HepG2 (cell line): ENCODE results near the gene FCN1. TPM values are rescaled to one million over a fixed set of nuclear protein-coding genes. Genes with fewer than 3 reads are reported as not detected.

ENCODE experiments used
- ATAC-seq: fragments of 200-7000 bp; cut with Tn5 transposase; 3 replicates; pipeline ENCODE4 v1.9.1; 2020; ENCODE audit warnings: mild to moderate bottlenecking, moderate library complexity
- BruUV-seq: library from RNA; stranded (reverse); fragments of 400-500 nt; replicated peaks from 2 replicates; lab custom pipeline; 2021; lab: Mats Ljungman, UMichigan
- CTCF ChIA-PET: fragments of 300-600 bp; formaldehyde crosslinking; extraction: SDS; loops from one replicate; lab custom pipeline; 2021; ENCODE audit warnings: low total read pairs, inconsistent platforms, low intra/inter-chr PET ratio; lab: Yijun Ruan, JAX
- POLR2A ChIA-PET: fragments of 350-600 bp; sonication (Branson Sonifier 250); formaldehyde crosslinking; loops from one replicate; lab custom pipeline; 2020; ENCODE audit warnings: antibody characterized with exemption, inconsistent platforms; lab: Yijun Ruan, JAX
- DNase-seq: peaks from one replicate; pipeline ENCODE4 v3.0.0-alpha.2; 2015; ENCODE audit warnings: low spot score
- FAIRE-seq: peaks from 3 replicates; lab custom pipeline; 2011; peaks lifted over from hg19 to GRCh38; lab: Jason Lieb, UNC
- H2AFZ ChIP-seq: one replicate; pipeline ENCODE4 v1.6.1; 2011; ENCODE audit warnings: low read length, inconsistent platforms
- H3K27ac ChIP-seq: fragments of 300-600 bp; 3 replicates; pipeline ENCODE4 v1.8.0; 2011; ENCODE audit warnings: mixed run types, mild to moderate bottlenecking, mixed read lengths, low read length, inconsistent platforms; ENCODE audit not compliant: insufficient read depth; ENCODE audit errors: extremely low read length
- H3K27me3 ChIP-seq, 2 experiments: fragments of 200-600 bp in 1 of 2; 2 replicates in 1 of 2; 3 replicates in 1 of 2; pipeline versions ENCODE4 v1.6.0 to v1.8.0; 2011; ENCODE audit warnings: low read length in 2 of 2, mild to moderate bottlenecking in 2 of 2, moderate library complexity in 2 of 2, inconsistent platforms in 1 of 2; ENCODE audit not compliant: insufficient read depth in 2 of 2, control insufficient read depth in 1 of 2
- H3K36me3 ChIP-seq, 2 experiments: fragments of 200-600 bp in 1 of 2; replicated peaks in 1 of 2; 2 replicates in 1 of 2; 3 replicates in 1 of 2; pipeline versions ENCODE4 v1.5.1 to v1.8.0; 2011; ENCODE audit warnings: low read length in 2 of 2, inconsistent platforms in 1 of 2; ENCODE audit not compliant: insufficient read depth in 2 of 2, control insufficient read depth in 1 of 2
- H3K4me1 ChIP-seq: 2 replicates; pipeline ENCODE4 v1.5.1; 2012; ENCODE audit warnings: low read length, inconsistent platforms; ENCODE audit not compliant: insufficient read depth
- H3K4me2 ChIP-seq: 2 replicates; pipeline ENCODE4 v1.6.0; 2011; ENCODE audit warnings: low read depth, low read length, inconsistent platforms
- H3K4me3 ChIP-seq, 3 experiments: fragments of 200-600 bp in 1 of 3; sonication (generic), shearing (Covaris generic) in 1 of 3; replicated peaks in 1 of 3; 2 replicates each; pipeline ENCODE4 v1.5.1; 2011 to 2016; ENCODE audit warnings: low read length in 3 of 3, inconsistent platforms in 2 of 3, low read depth in 2 of 3, mild to moderate bottlenecking in 2 of 3, control low read depth in 1 of 3, mixed read lengths in 1 of 3; ENCODE audit not compliant: insufficient read depth in 1 of 3
- H3K79me2 ChIP-seq: one replicate; pipeline ENCODE4 v1.6.1; 2011; ENCODE audit warnings: low read length, inconsistent platforms; ENCODE audit not compliant: insufficient read depth
- H3K9ac ChIP-seq: 2 replicates; pipeline ENCODE4 v1.6.0; 2011; ENCODE audit warnings: mild to moderate bottlenecking, low read depth, low read length, inconsistent platforms; ENCODE audit not compliant: insufficient read depth
- H3K9me3 ChIP-seq: 2 replicates; pipeline ENCODE4 v1.5.1; 2012; ENCODE audit warnings: mild to moderate bottlenecking, low read length
- H4K20me1 ChIP-seq: 2 replicates; pipeline ENCODE4 v1.6.0; 2011; ENCODE audit warnings: inconsistent platforms, mild to moderate bottlenecking, low read length, moderate library complexity; ENCODE audit not compliant: insufficient read depth
- ATF7-NPFF ChIP-seq: sonication (generic); formaldehyde crosslinking; IDR thresholded peaks from 2 replicates; pipeline ENCODE4 v1.8.1; 2023; ENCODE audit warnings: mild to moderate bottlenecking, low read depth, missing genetic modification reagents, moderate library complexity
- CCDC6 ChIP-seq: sonication (generic); formaldehyde crosslinking; IDR thresholded peaks from 2 replicates; pipeline ENCODE4 v1.8.1; 2022; ENCODE audit warnings: mild to moderate bottlenecking, missing genetic modification reagents, moderate library complexity
- DPF2 ChIP-seq: sonication (generic); formaldehyde crosslinking; IDR thresholded peaks from 2 replicates; pipeline ENCODE4 v1.4.0; 2020; ENCODE audit warnings: mild to moderate bottlenecking, low read depth, missing genetic modification reagents, borderline replicate concordance
- MAZ ChIP-seq, 2 experiments: sonication (generic) in 1 of 2; formaldehyde crosslinking in 1 of 2; IDR thresholded peaks; 2 replicates each; pipeline versions ENCODE4 v1.5.0 to v1.6.1; 2012 to 2020; ENCODE audit warnings: low read depth in 2 of 2, mild to moderate bottlenecking in 2 of 2, borderline replicate concordance in 1 of 2, improper control_type of control experiment in 1 of 2, low read length in 1 of 2, missing genetic modification reagents in 1 of 2, moderate library complexity in 1 of 2
- PHF21A ChIP-seq: sonication (generic); formaldehyde crosslinking; IDR thresholded peaks from 2 replicates; pipeline ENCODE4 v1.5.0; 2020; ENCODE audit warnings: mild to moderate bottlenecking, missing genetic modification reagents
- RBM39 ChIP-seq: fragments of 200-400 bp; formaldehyde crosslinking; IDR thresholded peaks from one replicate; pipeline ENCODE4 v1.6.1; 2018; ENCODE audit warnings: antibody characterized with exemption, mild to moderate bottlenecking, low read depth, low read length; ENCODE audit not compliant: poor library complexity, severe bottlenecking
- THAP8 ChIP-seq: sonication (generic); formaldehyde crosslinking; IDR thresholded peaks from 2 replicates; pipeline ENCODE4 v1.5.1; 2020; ENCODE audit warnings: missing genetic modification reagents, mild to moderate bottlenecking, borderline replicate concordance
- YEATS2 ChIP-seq: sonication (generic); formaldehyde crosslinking; IDR thresholded peaks from 2 replicates; pipeline ENCODE4 v1.4.0; 2020; ENCODE audit warnings: missing genetic modification reagents, borderline replicate concordance
- ZKSCAN8 ChIP-seq: IDR thresholded peaks from 2 replicates; pipeline ENCODE4 v1.6.1; 2016; ENCODE audit warnings: borderline replicate concordance, missing genetic modification reagents, missing compliant biosample characterization
- ZMYM2 ChIP-seq: sonication (generic); formaldehyde crosslinking; IDR thresholded peaks from 2 replicates; pipeline ENCODE4 v1.8.0; 2022; ENCODE audit warnings: mild to moderate bottlenecking, missing genetic modification reagents
- ZNF207 ChIP-seq: fragments of 450-650 bp; IDR thresholded peaks from 2 replicates; pipeline ENCODE4 v1.6.1; 2016; ENCODE audit warnings: antibody characterized with exemption, borderline replicate concordance
- ZNF7 ChIP-seq: IDR thresholded peaks from 2 replicates; pipeline ENCODE4 v1.6.1; 2016; ENCODE audit warnings: missing biosample characterization, missing genetic modification reagents
- ZNF761 ChIP-seq: sonication (generic); formaldehyde crosslinking; conservative IDR thresholded peaks from 2 replicates; pipeline ENCODE4 v1.4.0; 2020; ENCODE audit warnings: mild to moderate bottlenecking, missing genetic modification reagents
- WGBS: methylation state at CpG from one replicate; pipeline ENCODE4 v1.1.6; 2017; ENCODE audit warnings: low lambda C conversion rate; 5-methylcytosine and 5-hydroxymethylcytosine counted together
- in situ Hi-C: cut with HindIII; loops from 2 replicates; pipeline ENCODE4 v1.10.0; 2017; ENCODE audit warnings: low pct_unique_long_range_greater_than_20kb; ENCODE audit not compliant: extremely low pct_ligation_motif_present
- intact Hi-C: fragments of 100-400 bp; cut with micrococcal nuclease; formaldehyde crosslinking; loops from one replicate; pipeline ENCODE4 v1.10.0; 2022; ENCODE audit not compliant: unreplicated experiment
- polyA plus RNA-seq, 8 experiments: library from polyadenylated mRNA; depleted of rRNA in 3 of 8; stranded (reverse) in 7 of 8; unstranded in 1 of 8; fragments of >200 nt; fragmentation: Illumina TruSeq in 4 of 8; extraction: Trizol in 4 of 8; gene quantifications; 2 replicates each; pipeline versions ENCODE4 v1.2.1 to v1.2.3, GENCODE V29; 2011 to 2016; ENCODE audit warnings: low read depth in 4 of 8, missing spikeins in 1 of 8, mixed read lengths in 1 of 8; ENCODE audit not compliant: insufficient read depth in 1 of 8
- total RNA-seq, 5 experiments: library from RNA; depleted of rRNA; stranded (reverse); fragments of >200 nt; fragmentation: Illumina TruSeq; extraction: Trizol; gene quantifications; 2 replicates each; pipeline ENCODE4 v1.2.3, GENCODE V29; 2016; ENCODE audit warnings: low read depth in 1 of 5
- TF ChIP-seq, protein P1 (sequence below): sonication (generic); formaldehyde crosslinking; IDR thresholded peaks from 2 replicates; pipeline ENCODE4 v1.4.0; 2020; ENCODE audit warnings: missing genetic modification reagents

FCN1 gene
- total and polyA plus RNA-seq, 2 of the 13 experiments (the other 11 are each of a cell fraction or from before 2014, with no cell fraction given): not detected

DNA sequence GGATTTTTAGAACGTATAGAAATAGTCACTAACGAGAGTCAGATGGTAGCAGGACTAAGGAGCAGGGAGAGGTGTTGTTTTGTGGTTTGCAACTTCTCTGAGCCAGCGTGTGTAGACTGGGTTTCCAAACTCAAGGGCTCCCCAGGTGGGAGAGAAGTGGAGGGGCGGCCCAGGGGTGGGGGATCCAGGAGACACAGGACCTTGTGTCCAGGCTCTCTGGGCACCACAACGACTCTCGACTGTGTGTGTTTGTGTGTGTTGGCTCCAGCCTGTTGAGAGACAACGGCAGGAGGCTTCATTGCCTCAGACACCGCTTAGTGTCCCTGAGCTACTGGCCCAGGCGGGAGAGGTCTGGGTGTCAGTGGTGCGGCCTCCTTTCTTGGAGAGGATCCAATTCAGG is 934 bp upstream of the FCN1 start:
- no peak for DNase-seq
- TF ChIP-seq DPF2 (CRISPR knock-in tag) (no peak), ZNF207 (no peak), ATF7-NPFF (CRISPR knock-in tag) (no peak), MAZ (IDR thresholded peaks at IDR 0.05; ENCODE audit: borderline replicate concordance, low read depth, low read length) (no peak), MAZ (CRISPR knock-in tag; IDR thresholded peaks at IDR 0.05; ENCODE audit: low read depth) (no peak), YEATS2 (CRISPR knock-in tag) (no peak), PHF21A (CRISPR knock-in tag) (no peak), ZMYM2 (CRISPR knock-in tag) (no peak), ZNF7 (CRISPR knock-in tag) (no peak), CCDC6 (no peak), THAP8 (CRISPR knock-in tag) (no peak), RBM39 (no peak), ZKSCAN8 (no peak), ZNF761 (CRISPR knock-in tag) (no peak)
- TF ChIP-seq, protein P1, sequence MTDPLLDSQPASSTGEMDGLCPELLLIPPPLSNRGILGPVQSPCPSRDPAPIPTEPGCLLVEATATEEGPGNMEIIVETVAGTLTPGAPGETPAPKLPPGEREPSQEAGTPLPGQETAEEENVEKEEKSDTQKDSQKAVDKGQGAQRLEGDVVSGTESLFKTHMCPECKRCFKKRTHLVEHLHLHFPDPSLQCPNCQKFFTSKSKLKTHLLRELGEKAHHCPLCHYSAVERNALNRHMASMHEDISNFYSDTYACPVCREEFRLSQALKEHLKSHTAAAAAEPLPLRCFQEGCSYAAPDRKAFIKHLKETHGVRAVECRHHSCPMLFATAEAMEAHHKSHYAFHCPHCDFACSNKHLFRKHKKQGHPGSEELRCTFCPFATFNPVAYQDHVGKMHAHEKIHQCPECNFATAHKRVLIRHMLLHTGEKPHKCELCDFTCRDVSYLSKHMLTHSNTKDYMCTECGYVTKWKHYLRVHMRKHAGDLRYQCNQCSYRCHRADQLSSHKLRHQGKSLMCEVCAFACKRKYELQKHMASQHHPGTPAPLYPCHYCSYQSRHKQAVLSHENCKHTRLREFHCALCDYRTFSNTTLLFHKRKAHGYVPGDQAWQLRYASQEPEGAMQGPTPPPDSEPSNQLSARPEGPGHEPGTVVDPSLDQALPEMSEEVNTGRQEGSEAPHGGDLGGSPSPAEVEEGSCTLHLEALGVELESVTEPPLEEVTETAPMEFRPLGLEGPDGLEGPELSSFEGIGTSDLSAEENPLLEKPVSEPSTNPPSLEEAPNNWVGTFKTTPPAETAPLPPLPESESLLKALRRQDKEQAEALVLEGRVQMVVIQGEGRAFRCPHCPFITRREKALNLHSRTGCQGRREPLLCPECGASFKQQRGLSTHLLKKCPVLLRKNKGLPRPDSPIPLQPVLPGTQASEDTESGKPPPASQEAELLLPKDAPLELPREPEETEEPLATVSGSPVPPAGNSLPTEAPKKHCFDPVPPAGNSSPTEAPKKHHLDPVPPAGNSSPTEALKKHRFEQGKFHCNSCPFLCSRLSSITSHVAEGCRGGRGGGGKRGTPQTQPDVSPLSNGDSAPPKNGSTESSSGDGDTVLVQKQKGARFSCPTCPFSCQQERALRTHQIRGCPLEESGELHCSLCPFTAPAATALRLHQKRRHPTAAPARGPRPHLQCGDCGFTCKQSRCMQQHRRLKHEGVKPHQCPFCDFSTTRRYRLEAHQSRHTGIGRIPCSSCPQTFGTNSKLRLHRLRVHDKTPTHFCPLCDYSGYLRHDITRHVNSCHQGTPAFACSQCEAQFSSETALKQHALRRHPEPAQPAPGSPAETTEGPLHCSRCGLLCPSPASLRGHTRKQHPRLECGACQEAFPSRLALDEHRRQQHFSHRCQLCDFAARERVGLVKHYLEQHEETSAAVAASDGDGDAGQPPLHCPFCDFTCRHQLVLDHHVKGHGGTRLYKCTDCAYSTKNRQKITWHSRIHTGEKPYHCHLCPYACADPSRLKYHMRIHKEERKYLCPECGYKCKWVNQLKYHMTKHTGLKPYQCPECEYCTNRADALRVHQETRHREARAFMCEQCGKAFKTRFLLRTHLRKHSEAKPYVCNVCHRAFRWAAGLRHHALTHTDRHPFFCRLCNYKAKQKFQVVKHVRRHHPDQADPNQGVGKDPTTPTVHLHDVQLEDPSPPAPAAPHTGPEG (CRISPR knock-in tag): no peak

More for the DNA sequence above, 934 bp upstream of the FCN1 start:
- no peak overlapping the region for H3K27ac ChIP-seq
- intact Hi-C loops: no loop called here
- no peaks in the 10 kb centered on the region for H3K4me1 ChIP-seq
- in situ Hi-C loops: no loop called here
- no peak overlapping the region for H3K4me2 ChIP-seq
- WGBS: 18% methylated on average over 3 of the region's 10 CpGs
- H3K4me3 ChIP-seq: no peak overlapping the region
- H3K27me3 ChIP-seq: peaks cover 6 to 38% of the 10 kb centered on the region in 2 experiments; a peak in 4 of 5 replicates
- H3K9ac ChIP-seq: no peak overlapping the region
- H3K79me2 ChIP-seq: no peaks in the 10 kb centered on the region
- H3K9me3 ChIP-seq: no peaks in the 10 kb centered on the region
- H3K36me3 ChIP-seq: no peaks in the 10 kb centered on the region
- POLR2A ChIA-PET: no interaction called here
- FAIRE-seq (no peak), ATAC-seq (no peak)
- no peak overlapping the region for H2AFZ ChIP-seq
- H4K20me1 ChIP-seq: no peaks in the 10 kb centered on the region
- CTCF ChIA-PET: no interaction called here
- no TSS peak for BruUV-seq
